GM12878 (cell line): ENCODE measurements around the gene CLCN2. TPM values are rescaled to one million over a fixed set of nuclear protein-coding genes. Genes with fewer than 3 reads are reported as not detected.
A peak's percentile ranks its signal among the peaks of the same experiment; 100 is the strongest.

Experiments used
- BMI1 ChIP-seq: fragments of 450-650 bp; IDR thresholded peaks from 2 replicates; pipeline ENCODE4 v1.6.1; 2016; ENCODE audit warnings: mild to moderate bottlenecking, moderate library complexity, borderline replicate concordance
- CEBPB ChIP-seq, 2 experiments: fragments of 150-350 bp in 1 of 2; IDR thresholded peaks; 2 replicates each; pipeline ENCODE4 v1.6.1; 2012 to 2014; ENCODE audit warnings: low read depth in 2 of 2, low read length in 2 of 2, borderline replicate concordance in 1 of 2, inconsistent platforms in 1 of 2
- FOXK2 ChIP-seq: fragments of 450-650 bp; IDR thresholded peaks from 2 replicates; pipeline ENCODE4 v1.6.1; 2017; ENCODE audit warnings: mild to moderate bottlenecking, moderate library complexity
- MYC ChIP-seq: IDR thresholded peaks from 2 replicates; pipeline ENCODE4 v1.6.1; 2011; ENCODE audit warnings: mild to moderate bottlenecking, low read length, moderate library complexity, inconsistent platforms; ENCODE audit not compliant: insufficient read depth, insufficient replicate concordance, insufficient read length, severe bottlenecking
- POLR2AphosphoS2 ChIP-seq: IDR thresholded peaks from 2 replicates; pipeline ENCODE4 v1.6.1; 2011; ENCODE audit warnings: low read depth, mild to moderate bottlenecking, low read length, improper control_type of control experiment, moderate library complexity
- RCOR1 ChIP-seq: conservative IDR thresholded peaks from 2 replicates; pipeline ENCODE4 v1.6.1; 2012; ENCODE audit warnings: low read depth, low read length, improper control_type of control experiment
- RUNX3 ChIP-seq: IDR thresholded peaks from 2 replicates; pipeline ENCODE4 v1.6.1; 2012; ENCODE audit warnings: low read length, inconsistent platforms
- SMAD1 ChIP-seq: fragments of 450-650 bp; IDR thresholded peaks from 2 replicates; pipeline ENCODE4 v1.6.1; 2018; ENCODE audit warnings: mild to moderate bottlenecking, low read depth; ENCODE audit not compliant: partially characterized antibody
- SUZ12 ChIP-seq: fragments of 200-600 bp; sonication (generic); IDR thresholded peaks from one replicate; pipeline ENCODE4 v1.6.1; 2018; ENCODE audit warnings: antibody characterized with exemption, mild to moderate bottlenecking; ENCODE audit not compliant: unreplicated experiment
- YBX1 ChIP-seq: fragments of 450-650 bp; IDR thresholded peaks from 2 replicates; pipeline ENCODE4 v1.6.1; 2016; ENCODE audit warnings: antibody characterized with exemption
- ZBED1 ChIP-seq: IDR thresholded peaks from 2 replicates; pipeline ENCODE4 v1.6.1; 2016; ENCODE audit warnings: borderline replicate concordance
- ZNF24 ChIP-seq: fragments of 450-650 bp; IDR thresholded peaks from 2 replicates; pipeline ENCODE4 v1.6.1; 2017; ENCODE audit warnings: antibody characterized with exemption, mild to moderate bottlenecking
- ZNF622 ChIP-seq: fragments of 450-650 bp; IDR thresholded peaks from 2 replicates; pipeline ENCODE4 v1.6.1; 2017; ENCODE audit warnings: mild to moderate bottlenecking, inconsistent platforms
- polyA plus RNA-seq, 11 experiments: library from polyadenylated mRNA; depleted of rRNA in 4 of 11; unstranded in 6 of 11; stranded (reverse) in 5 of 11; fragments of >200 nt; fragmentation: Nextera tagmentation in 4 of 11; fragmentation: Illumina TruSeq in 1 of 11; extraction: Ambion mirVana in 4 of 11; extraction: Trizol in 1 of 11; gene quantifications; 1 replicate in 1 of 11; 2 replicates in 10 of 11; pipeline versions ENCODE4 v1.2.1 to v1.2.3, GENCODE V29; 2011 to 2016; ENCODE audit warnings: inconsistent platforms in 2 of 11, missing spikeins in 2 of 11, low read depth in 1 of 11
- total RNA-seq, 4 experiments: library from RNA; depleted of rRNA in 3 of 4; stranded (reverse); fragments of >200 nt in 3 of 4; fragmentation: Illumina TruSeq in 1 of 4; extraction: Trizol in 1 of 4; gene quantifications; 2 replicates each; pipeline versions ENCODE4 v1.2.1 to v1.2.3, GENCODE V29; 2013 to 2021
- TF ChIP-seq, protein P1 (sequence below): fragments of 450-650 bp; formaldehyde crosslinking; IDR thresholded peaks from 2 replicates; pipeline ENCODE4 v1.4.0; 2020; ENCODE audit warnings: mild to moderate bottlenecking, moderate library complexity
- TF ChIP-seq, protein P2 (sequence below): IDR thresholded peaks from 2 replicates; pipeline ENCODE4 v1.6.1; 2011; ENCODE audit warnings: borderline replicate concordance, low read depth, mild to moderate bottlenecking, moderate library complexity, mixed read lengths, low read length; ENCODE audit not compliant: insufficient read depth; ENCODE audit errors: extremely low read length
- TF ChIP-seq, protein P3 (sequence below): IDR thresholded peaks from 2 replicates; pipeline ENCODE4 v1.6.1; 2012; ENCODE audit warnings: low read depth, low read length, improper control_type of control experiment
- TF ChIP-seq, protein P4 (sequence below): IDR thresholded peaks from 2 replicates; pipeline ENCODE4 v1.6.1; 2012; ENCODE audit warnings: low read depth, low read length, improper control_type of control experiment
- TF ChIP-seq, protein P5 (sequence below): fragments of 450-650 bp; IDR thresholded peaks from 2 replicates; pipeline ENCODE4 v1.6.1; 2016; ENCODE audit warnings: mild to moderate bottlenecking, moderate library complexity, borderline replicate concordance

The CLCN2 gene
- total and polyA plus RNA-seq, 10 of the 15 experiments (the other 5 are each of a cell fraction or from before 2014, with no cell fraction given): 0.13 to 2.6 (median 0.85) TPM; not detected in 1

DNA sequence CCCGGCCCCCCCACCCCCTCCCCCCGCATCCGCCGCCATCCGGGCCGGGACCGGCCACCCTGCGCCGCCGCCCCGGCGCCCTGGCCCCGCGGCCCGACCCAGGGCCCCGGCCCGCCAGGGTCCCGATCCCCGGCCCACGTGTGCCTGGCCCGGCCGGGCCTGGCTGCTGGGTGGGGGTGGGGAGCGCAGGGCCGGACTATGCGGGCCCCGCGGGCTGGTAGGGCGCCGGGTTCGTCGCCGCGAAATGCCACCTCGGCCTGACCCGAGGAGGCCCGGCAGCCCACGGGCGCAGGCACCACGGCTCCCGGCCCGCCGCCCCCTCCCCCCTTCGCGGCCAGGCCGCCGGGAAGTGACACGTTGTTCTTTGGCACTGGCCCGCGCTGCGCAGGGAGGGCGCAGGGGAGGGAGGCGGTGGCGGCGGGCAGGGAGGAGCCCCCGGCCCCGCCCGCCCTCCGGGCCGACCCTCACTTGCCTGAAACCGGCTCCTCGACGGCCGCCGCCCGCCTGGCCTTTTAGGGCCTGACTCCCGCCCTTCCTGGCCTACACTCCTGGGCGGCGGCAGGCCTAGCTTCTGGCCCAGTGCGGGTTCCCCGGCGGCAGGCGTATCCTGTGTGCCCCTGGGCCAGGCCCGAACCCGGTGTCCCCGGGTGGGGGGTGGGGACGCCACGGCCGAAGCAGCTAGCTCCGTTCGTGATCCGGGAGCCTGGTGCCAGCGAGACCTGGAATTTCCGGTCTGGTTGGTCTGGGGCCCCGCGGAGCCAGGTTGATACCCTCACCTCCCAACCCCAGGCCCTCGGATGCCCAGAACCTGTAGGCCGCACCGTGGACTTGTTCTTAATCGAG is 46.5 kb downstream of the CLCN2 start (continued):
- TF ChIP-seq, protein P1, sequence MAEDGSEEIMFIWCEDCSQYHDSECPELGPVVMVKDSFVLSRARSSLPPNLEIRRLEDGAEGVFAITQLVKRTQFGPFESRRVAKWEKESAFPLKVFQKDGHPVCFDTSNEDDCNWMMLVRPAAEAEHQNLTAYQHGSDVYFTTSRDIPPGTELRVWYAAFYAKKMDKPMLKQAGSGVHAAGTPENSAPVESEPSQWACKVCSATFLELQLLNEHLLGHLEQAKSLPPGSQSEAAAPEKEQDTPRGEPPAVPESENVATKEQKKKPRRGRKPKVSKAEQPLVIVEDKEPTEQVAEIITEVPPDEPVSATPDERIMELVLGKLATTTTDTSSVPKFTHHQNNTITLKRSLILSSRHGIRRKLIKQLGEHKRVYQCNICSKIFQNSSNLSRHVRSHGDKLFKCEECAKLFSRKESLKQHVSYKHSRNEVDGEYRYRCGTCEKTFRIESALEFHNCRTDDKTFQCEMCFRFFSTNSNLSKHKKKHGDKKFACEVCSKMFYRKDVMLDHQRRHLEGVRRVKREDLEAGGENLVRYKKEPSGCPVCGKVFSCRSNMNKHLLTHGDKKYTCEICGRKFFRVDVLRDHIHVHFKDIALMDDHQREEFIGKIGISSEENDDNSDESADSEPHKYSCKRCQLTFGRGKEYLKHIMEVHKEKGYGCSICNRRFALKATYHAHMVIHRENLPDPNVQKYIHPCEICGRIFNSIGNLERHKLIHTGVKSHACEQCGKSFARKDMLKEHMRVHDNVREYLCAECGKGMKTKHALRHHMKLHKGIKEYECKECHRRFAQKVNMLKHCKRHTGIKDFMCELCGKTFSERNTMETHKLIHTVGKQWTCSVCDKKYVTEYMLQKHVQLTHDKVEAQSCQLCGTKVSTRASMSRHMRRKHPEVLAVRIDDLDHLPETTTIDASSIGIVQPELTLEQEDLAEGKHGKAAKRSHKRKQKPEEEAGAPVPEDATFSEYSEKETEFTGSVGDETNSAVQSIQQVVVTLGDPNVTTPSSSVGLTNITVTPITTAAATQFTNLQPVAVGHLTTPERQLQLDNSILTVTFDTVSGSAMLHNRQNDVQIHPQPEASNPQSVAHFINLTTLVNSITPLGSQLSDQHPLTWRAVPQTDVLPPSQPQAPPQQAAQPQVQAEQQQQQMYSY (CRISPR knock-in tag): no peak
- TF ChIP-seq ZNF24: 0 out of 2 replicates have a peak, but pooled peaks have one; percentile 41
- peak; percentile 92 for TF ChIP-seq MYC
- no peak for TF ChIP-seq RCOR1
- TF ChIP-seq ZBED1: no peak
- 0 out of 2 replicates have a peak, but pooled peaks have one; percentile 13 for TF ChIP-seq POLR2AphosphoS2
- TF ChIP-seq, protein P2, sequence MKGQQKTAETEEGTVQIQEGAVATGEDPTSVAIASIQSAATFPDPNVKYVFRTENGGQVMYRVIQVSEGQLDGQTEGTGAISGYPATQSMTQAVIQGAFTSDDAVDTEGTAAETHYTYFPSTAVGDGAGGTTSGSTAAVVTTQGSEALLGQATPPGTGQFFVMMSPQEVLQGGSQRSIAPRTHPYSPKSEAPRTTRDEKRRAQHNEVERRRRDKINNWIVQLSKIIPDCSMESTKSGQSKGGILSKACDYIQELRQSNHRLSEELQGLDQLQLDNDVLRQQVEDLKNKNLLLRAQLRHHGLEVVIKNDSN: no peak
- TF ChIP-seq, protein P3, sequence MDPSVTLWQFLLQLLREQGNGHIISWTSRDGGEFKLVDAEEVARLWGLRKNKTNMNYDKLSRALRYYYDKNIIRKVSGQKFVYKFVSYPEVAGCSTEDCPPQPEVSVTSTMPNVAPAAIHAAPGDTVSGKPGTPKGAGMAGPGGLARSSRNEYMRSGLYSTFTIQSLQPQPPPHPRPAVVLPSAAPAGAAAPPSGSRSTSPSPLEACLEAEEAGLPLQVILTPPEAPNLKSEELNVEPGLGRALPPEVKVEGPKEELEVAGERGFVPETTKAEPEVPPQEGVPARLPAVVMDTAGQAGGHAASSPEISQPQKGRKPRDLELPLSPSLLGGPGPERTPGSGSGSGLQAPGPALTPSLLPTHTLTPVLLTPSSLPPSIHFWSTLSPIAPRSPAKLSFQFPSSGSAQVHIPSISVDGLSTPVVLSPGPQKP: no peak
- TF ChIP-seq FOXK2: no peak
- no peak for TF ChIP-seq CEBPB (IDR thresholded peaks at IDR 0.05; ENCODE audit: borderline replicate concordance in 1 of 2, low read depth in 2 of 2, low read length in 2 of 2)
- TF ChIP-seq BMI1: no peak
- TF ChIP-seq, protein P4, sequence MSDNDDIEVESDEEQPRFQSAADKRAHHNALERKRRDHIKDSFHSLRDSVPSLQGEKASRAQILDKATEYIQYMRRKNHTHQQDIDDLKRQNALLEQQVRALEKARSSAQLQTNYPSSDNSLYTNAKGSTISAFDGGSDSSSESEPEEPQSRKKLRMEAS: no peak; the same call in 1 of the 2 replicates
- TF ChIP-seq, protein P5, sequence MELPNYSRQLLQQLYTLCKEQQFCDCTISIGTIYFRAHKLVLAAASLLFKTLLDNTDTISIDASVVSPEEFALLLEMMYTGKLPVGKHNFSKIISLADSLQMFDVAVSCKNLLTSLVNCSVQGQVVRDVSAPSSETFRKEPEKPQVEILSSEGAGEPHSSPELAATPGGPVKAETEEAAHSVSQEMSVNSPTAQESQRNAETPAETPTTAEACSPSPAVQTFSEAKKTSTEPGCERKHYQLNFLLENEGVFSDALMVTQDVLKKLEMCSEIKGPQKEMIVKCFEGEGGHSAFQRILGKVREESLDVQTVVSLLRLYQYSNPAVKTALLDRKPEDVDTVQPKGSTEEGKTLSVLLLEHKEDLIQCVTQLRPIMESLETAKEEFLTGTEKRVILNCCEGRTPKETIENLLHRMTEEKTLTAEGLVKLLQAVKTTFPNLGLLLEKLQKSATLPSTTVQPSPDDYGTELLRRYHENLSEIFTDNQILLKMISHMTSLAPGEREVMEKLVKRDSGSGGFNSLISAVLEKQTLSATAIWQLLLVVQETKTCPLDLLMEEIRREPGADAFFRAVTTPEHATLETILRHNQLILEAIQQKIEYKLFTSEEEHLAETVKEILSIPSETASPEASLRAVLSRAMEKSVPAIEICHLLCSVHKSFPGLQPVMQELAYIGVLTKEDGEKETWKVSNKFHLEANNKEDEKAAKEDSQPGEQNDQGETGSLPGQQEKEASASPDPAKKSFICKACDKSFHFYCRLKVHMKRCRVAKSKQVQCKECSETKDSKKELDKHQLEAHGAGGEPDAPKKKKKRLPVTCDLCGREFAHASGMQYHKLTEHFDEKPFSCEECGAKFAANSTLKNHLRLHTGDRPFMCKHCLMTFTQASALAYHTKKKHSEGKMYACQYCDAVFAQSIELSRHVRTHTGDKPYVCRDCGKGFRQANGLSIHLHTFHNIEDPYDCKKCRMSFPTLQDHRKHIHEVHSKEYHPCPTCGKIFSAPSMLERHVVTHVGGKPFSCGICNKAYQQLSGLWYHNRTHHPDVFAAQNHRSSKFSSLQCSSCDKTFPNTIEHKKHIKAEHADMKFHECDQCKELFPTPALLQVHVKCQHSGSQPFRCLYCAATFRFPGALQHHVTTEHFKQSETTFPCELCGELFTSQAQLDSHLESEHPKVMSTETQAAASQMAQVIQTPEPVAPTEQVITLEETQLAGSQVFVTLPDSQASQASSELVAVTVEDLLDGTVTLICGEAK: no peak
- no peak for TF ChIP-seq RUNX3
- no peak for TF ChIP-seq YBX1
- no peak for TF ChIP-seq SUZ12
- no peak for TF ChIP-seq SMAD1
- TF ChIP-seq ZNF622: no peak
